WI38 (cell line): ENCODE measurements around the gene GBE1.

Source experiments
- H3K4me3 ChIP-seq: 2 replicates; pipeline ENCODE4 v1.5.1; 2011; ENCODE audit warnings: low read depth, mild to moderate bottlenecking, control low read depth, low read length
- TF ChIP-seq, protein P1 (sequence below): IDR thresholded peaks from 2 replicates; pipeline ENCODE4 v1.5.1; 2012; ENCODE audit warnings: low read depth, mild to moderate bottlenecking, control low read depth, low read length

Gene GBE1

DNA sequence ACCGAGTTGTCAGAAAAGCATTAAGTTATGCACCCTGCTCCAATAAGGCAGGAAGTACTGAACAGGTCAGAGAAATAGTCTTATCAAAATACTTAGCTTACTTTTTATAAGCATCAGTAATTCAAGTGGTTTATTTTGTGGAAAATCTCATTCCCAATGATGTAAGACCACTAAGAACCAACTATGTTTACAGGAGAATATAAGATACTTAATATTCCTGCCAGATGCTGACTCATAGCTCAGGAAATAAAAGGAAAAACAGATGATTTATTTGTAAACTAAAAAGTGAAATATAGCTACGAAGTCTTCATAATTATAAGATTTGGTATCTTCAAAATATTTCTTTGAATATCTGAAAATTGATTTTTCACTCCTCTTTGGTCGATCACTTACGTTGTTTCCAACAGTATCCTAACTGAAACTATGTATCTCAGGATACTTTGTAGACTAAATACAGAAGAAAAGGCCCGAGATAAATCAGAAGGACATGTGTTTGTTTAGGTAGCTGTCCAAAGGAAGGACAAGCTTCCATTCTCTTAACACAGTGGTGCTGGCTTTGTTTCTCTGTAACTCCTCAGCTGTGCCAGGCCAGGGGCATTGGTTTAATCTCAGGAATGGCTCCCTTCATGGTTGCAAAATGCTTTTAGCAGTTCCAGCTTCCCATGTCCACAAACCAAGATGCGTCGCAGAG, 295.8 kb downstream of the GBE1 start:
- H3K4me3 ChIP-seq, result no peak overlapping the region
- TF ChIP-seq, protein P1, sequence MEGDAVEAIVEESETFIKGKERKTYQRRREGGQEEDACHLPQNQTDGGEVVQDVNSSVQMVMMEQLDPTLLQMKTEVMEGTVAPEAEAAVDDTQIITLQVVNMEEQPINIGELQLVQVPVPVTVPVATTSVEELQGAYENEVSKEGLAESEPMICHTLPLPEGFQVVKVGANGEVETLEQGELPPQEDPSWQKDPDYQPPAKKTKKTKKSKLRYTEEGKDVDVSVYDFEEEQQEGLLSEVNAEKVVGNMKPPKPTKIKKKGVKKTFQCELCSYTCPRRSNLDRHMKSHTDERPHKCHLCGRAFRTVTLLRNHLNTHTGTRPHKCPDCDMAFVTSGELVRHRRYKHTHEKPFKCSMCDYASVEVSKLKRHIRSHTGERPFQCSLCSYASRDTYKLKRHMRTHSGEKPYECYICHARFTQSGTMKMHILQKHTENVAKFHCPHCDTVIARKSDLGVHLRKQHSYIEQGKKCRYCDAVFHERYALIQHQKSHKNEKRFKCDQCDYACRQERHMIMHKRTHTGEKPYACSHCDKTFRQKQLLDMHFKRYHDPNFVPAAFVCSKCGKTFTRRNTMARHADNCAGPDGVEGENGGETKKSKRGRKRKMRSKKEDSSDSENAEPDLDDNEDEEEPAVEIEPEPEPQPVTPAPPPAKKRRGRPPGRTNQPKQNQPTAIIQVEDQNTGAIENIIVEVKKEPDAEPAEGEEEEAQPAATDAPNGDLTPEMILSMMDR, result no peak

DNA sequence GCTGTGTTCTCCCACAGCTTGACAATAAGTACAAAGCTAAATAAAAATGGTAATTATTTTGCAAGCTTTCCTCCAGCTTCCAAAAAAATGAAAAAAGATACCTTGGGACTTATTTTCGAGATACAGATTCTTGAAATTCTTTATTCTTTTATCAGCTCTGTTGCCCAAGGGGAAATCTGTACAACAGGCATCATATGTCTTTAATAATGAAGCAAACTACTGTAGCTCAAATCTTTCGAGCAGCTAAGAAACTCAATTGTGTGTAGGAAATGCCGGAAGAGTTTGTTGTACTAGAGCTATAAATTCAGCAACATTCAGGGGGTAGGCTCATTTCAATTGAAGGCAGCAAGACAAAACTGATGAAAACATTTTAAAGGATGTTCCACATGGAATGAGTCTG, 297.7 kb downstream of the GBE1 start:
- H3K4me3 ChIP-seq, result no peak overlapping the region
- TF ChIP-seq, protein P1, result no peak

DNA sequence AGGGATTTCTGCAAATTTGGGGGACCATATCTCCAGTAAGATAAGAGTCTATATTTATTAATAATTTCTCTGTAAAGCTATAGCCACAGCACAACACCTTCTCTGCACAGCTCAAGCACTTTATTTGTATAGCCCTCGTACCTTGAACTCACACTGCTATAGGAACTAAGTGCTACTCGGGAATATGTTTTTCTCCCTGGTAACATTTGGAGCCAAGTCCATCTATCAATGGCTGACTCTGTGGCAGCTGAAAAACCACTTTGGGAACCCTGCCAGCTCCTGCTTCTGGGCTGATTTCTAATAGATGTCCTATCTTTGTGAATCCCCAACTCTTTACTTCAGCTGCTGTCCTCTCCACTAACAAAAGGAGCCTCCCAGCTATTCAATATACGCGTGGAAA, 298.5 kb downstream of the GBE1 start:
- TF ChIP-seq, protein P1, result no peak
- H3K4me3 ChIP-seq, result no peak overlapping the region

DNA sequence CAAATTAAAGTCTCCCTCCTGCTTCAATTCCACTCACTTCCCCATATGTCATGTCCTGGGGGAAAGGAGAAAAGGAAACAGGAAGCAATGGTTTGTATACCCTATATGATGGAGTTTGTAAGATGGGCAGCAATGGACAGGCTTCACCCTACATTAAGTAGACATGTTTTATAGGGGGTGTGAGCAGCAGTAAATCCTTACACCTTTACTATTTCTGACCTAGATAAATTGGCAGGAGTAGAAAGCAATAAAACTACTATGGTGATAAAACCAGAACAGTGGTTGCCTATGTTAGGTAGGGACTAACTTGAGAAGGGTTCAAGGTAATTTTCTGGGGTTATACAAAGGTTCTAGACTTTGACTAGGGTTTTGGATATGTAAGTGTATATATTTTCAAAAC, 301.7 kb downstream of the GBE1 start:
- no peak overlapping the region for H3K4me3 ChIP-seq
- TF ChIP-seq, protein P1, result no peak

DNA sequence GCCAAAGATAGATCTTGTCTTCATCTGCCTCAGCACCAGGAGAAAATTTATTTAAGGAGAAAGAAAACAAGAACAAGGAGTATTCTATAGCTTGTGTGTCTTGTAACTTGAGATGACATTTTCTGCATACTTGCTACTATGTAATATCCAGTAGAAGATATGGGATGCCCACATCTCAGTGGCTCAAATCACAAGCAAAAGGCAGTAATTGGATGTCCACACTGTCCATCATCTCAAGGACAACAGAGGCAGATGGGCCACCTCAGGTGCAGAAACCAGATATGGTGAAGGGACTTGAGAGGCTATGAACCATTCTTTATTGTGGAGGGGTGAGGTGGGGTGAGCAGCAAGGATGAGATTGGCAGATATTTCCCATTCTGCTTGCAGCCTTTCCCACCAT, 309.0 kb downstream of the GBE1 start:
- TF ChIP-seq, protein P1, result no peak
- H3K4me3 ChIP-seq, result no peak overlapping the region

DNA sequence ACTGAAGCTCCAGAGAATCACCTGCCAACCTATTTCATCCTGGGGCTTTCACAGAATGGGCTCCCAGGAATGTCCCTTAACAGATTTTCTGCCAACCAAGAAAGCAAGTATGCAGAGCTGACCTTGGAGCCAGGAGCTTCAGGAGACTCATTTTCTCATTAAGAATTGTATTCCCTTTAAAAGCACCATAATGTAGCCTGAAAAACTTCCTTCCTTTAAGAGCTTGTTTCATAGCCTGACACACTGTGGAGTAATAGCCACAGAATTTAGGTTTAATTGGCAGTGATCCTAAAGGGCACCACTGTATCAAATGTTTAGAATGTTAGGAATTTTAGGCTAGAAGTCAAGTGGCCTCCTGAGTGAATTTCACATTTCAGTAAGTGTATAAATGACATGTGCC, 309.8 kb downstream of the GBE1 start:
- TF ChIP-seq, protein P1, result no peak
- no peak overlapping the region for H3K4me3 ChIP-seq

DNA sequence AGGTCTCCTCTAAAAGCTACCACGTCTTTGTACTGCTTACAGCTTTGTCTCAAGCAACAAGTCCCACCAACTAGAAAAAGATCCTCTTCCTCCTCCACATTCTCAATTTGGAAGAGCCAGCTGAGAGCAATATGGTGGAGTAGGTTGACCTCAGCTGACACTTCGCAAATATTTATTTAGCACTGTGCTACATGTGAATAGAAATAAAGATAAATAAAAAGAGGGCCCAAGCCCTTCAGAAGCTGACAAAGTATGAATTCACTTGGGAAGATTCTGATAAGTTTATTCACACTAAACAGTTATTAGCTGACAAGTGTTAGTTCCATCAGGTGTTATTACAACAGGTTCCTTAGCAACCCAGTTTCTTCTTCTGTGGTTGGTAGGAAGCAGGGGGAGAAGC, 310.3 kb downstream of the GBE1 start:
- H3K4me3 ChIP-seq, result no peak overlapping the region
- TF ChIP-seq, protein P1, result no peak
